A673 (cell line): ENCODE data around the gene SPECC1.

Experiments
- CTCF ChIP-seq: fragments of 300-800, 200-600 bp; sonication (generic); conservative IDR thresholded peaks from 2 replicates; pipeline ENCODE4 v1.5.1; 2017; ENCODE audit warnings: low read depth, mild to moderate bottlenecking, antibody characterized with exemption, low read length, moderate library complexity, mixed read lengths
- EZH2 ChIP-seq: fragments of 200-600 bp; sonication (generic); IDR thresholded peaks from 2 replicates; pipeline ENCODE4 v1.6.1; 2017; ENCODE audit warnings: borderline replicate concordance, low read depth, mild to moderate bottlenecking, mixed read lengths, antibody characterized with exemption, low read length; ENCODE audit not compliant: poor library complexity, severe bottlenecking

- TF ChIP-seq CTCF (no peak), EZH2 (no peak)
Observed at GRCh38 chr17:19987897-19988296, 21.3 kb upstream of the SPECC1 start.
